Cardiac muscle cell (in vitro differentiated cells and primary cell): Measurements from ENCODE around the gene NAA30. TPM values are rescaled to one million over a fixed set of nuclear protein-coding genes. Genes with fewer than 3 reads are reported as not detected.
A peak's percentile ranks its signal among the peaks of the same experiment; 100 is the strongest.
"Not testable (repeated sequence)": the region's sequence is repeated elsewhere in the genome, so short reads cannot be mapped to it uniquely, and the experiment has no call there.

Experiments
- DNase-seq, 2 donors: peaks; one replicate each; pipeline versions ENCODE4 v3.0.0 to v3.0.0-alpha.2; 2010 to 2017; ENCODE audit warnings: low read depth in 1 of 2, low spot score in 1 of 2
- H3K27ac ChIP-seq: fragments of 200-600 bp; sonication (generic); 2 replicates; pipeline ENCODE4 v1.5.1; 2016
- H3K27me3 ChIP-seq: fragments of 200-600 bp; sonication (generic); 2 replicates; pipeline ENCODE4 v1.6.0; 2016; ENCODE audit warnings: control low read depth
- H3K36me3 ChIP-seq: fragments of 200-600 bp; sonication (generic); 2 replicates; pipeline ENCODE4 v1.5.1; 2016; ENCODE audit warnings: control low read depth
- H3K4me1 ChIP-seq: fragments of 200-600 bp; sonication (generic); 2 replicates; pipeline ENCODE4 v1.8.1; 2017; ENCODE audit warnings: low read depth, mild to moderate bottlenecking, mixed run types
- H3K4me3 ChIP-seq: fragments of 200-600 bp; sonication (generic); 2 replicates; pipeline ENCODE4 v1.5.1; 2016; ENCODE audit warnings: mild to moderate bottlenecking
- H3K9me3 ChIP-seq: fragments of 200-600 bp; sonication (generic); 2 replicates; pipeline ENCODE4 v1.5.1; 2017; ENCODE audit warnings: low read depth, mild to moderate bottlenecking, control low read depth
- polyA plus RNA-seq: library from polyadenylated mRNA; unstranded; fragments of >200 nt; fragmentation: Nextera tagmentation; extraction: Ambion mirVana; gene quantifications from 2 replicates; pipeline ENCODE4 v1.2.1, GENCODE V29; 2016
- total RNA-seq: library from RNA; depleted of rRNA; stranded (reverse); fragments of >200 nt; gene quantifications from 2 replicates; pipeline ENCODE4 v1.2.3, GENCODE V29; 2016
- TF ChIP-seq, protein P1 (sequence below): IDR thresholded peaks from 2 replicates; pipeline ENCODE4 v1.5.1; 2012; ENCODE audit warnings: low read depth, mild to moderate bottlenecking, low read length

NAA30 gene
- 10.8 and 15.6 TPM in 2 replicates for total RNA-seq
- polyA plus RNA-seq, result 15.2 and 18.2 TPM in 2 replicates

DNA sequence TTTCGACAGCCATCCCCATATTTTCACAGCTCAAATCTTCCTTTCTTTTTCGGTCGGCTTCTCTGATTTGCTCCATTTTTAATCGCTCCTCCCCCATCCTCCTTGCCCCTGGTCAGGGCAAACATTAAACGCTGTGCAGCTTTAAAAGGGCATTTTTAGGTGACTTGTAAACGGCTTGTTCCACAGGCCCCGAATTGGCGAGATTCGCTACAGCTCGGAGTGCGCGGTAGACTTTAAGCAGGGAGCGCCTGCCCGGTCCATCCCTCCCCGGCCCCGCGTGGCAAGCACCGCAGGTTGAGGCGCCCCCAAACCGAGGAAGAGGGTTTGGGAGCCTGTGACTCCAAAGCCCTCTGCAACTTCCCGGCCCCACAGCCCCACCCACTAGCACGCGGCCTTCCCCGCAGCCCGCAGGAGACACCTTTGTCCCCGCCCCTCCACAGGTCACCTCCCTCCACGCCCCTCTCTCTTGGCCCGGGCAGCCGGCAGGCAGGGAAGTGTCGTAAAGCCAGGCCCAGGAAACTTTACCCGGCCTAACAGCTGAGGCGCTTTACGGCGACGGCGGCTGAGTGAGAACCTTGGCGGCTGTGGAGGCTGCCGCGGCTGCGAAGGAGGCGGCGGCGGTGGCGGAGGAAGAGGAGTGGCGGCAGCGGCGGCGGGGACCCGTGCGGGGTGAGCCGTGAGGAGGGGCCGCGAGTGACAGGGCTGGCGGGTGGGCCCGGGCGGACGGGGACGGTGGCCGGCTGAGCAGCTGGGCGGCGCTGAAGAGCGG lies at the start of gene NAA30:
Gene NAA30, plus strand, starts transcription at position 550 of the 769 bp plus-strand sequence. CDS start 372 bp downstream, outside the sequence.
- H3K27ac ChIP-seq, result peak within 1 kb of the TSS; percentile 80
- peaks cover 31% of the 10 kb centered on the region for H3K4me1 ChIP-seq
- no peaks in the 10 kb centered on the region for H3K27me3 ChIP-seq
- H3K36me3 ChIP-seq, result no peaks in the 10 kb centered on the region
- H3K4me3 ChIP-seq, result peak within 1 kb of the TSS; percentile 89
- TF ChIP-seq, protein P1, sequence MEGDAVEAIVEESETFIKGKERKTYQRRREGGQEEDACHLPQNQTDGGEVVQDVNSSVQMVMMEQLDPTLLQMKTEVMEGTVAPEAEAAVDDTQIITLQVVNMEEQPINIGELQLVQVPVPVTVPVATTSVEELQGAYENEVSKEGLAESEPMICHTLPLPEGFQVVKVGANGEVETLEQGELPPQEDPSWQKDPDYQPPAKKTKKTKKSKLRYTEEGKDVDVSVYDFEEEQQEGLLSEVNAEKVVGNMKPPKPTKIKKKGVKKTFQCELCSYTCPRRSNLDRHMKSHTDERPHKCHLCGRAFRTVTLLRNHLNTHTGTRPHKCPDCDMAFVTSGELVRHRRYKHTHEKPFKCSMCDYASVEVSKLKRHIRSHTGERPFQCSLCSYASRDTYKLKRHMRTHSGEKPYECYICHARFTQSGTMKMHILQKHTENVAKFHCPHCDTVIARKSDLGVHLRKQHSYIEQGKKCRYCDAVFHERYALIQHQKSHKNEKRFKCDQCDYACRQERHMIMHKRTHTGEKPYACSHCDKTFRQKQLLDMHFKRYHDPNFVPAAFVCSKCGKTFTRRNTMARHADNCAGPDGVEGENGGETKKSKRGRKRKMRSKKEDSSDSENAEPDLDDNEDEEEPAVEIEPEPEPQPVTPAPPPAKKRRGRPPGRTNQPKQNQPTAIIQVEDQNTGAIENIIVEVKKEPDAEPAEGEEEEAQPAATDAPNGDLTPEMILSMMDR, result no peak
- H3K9me3 ChIP-seq, result no peaks in the 10 kb centered on the region
- peak; percentile 96 for DNase-seq

DNA sequence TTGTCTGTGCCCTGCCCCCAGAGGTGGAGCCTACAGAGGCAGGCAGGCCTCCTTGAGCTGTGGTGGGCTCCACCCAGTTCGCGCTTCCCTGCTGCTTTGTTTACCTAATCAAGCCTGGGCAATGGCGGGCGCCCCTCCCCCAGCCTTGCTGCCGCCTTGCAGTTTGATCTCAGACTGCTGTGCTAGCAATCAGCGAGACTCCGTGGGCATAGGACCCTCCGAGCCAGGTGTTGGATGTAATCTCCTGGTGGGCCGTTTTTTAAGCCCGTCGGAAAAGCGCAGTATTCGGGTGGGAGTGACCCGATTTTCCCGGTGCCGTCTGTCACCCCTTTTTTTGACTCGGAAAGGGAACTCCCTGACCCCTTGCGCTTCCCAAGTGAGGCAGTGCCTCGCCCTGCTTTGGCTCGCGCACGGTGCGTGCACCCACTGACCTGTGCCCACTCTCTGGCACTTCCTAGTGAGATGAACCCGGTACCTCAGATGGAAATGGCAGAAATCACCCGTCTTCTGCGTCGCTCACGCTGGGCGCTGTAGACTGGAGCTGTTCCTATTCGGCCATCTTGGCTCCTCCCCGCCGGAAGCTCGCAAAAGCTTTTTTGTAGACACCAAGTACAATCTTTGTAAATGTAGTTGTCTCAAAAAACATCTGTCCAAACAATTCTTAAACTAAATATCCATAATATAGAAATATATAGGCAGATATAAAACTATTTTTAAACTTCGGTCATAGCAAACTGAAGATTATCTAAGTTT lies 46.7 kb upstream of the NAA30 start:
- not testable (repeated sequence) for H3K4me1 ChIP-seq, H3K27me3 ChIP-seq, H3K36me3 ChIP-seq, DNase-seq, H3K27ac ChIP-seq, H3K9me3 ChIP-seq, H3K4me3 ChIP-seq

DNA sequence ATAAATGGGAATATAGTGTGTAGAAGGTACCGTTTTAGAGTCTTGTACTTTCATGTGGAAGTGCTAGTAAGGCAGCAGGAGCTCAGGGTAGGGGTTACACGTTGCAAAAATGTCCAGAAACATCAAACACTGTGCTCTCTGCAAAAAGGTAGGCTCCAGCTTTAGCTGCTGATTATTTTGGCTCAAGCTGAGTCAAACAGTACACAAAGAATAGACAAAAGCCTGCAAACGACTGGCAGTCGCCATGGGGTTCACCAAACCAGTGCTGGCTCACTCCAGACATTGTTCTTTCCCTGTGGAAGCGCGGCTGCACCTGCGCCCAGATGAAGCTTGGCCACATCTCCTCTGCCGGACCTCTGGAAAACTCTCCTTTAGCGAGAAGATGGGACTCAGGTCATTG lies 45.3 kb upstream of the NAA30 start:
- H3K9me3 ChIP-seq, result no peaks in the 10 kb centered on the region
- no peak for DNase-seq
- TF ChIP-seq, protein P1, result no peak
- H3K27me3 ChIP-seq, result no peaks in the 10 kb centered on the region
- H3K27ac ChIP-seq, result no peak overlapping the region
- no peak overlapping the region for H3K4me3 ChIP-seq
- no peaks in the 10 kb centered on the region for H3K36me3 ChIP-seq
- no peaks in the 10 kb centered on the region for H3K4me1 ChIP-seq

DNA sequence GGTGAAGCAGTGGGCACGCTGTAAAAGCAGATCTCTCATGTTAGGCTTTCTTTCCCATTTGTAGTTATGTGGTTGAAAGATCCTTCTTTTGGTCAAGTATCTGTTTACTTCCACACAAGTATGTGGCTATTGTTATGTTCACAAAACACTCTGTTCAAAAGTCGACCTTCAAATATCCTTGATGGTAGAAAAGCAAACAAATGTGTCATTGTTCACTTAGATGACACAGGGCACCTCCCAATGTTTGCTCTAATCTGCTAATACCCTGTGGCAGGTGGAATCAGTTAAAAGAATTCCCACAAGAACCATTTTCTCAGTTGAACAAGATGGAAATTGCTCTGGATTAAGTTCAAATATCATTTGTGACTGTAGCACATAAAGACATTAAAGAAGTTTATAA lies 43.6 kb upstream of the NAA30 start:
- no peaks in the 10 kb centered on the region for H3K9me3 ChIP-seq
- no peaks in the 10 kb centered on the region for H3K27me3 ChIP-seq
- no peaks in the 10 kb centered on the region for H3K4me1 ChIP-seq
- H3K4me3 ChIP-seq, result no peak overlapping the region
- H3K27ac ChIP-seq, result no peak overlapping the region
- no peaks in the 10 kb centered on the region for H3K36me3 ChIP-seq
- TF ChIP-seq, protein P1, result no peak
- DNase-seq, result no peak

DNA sequence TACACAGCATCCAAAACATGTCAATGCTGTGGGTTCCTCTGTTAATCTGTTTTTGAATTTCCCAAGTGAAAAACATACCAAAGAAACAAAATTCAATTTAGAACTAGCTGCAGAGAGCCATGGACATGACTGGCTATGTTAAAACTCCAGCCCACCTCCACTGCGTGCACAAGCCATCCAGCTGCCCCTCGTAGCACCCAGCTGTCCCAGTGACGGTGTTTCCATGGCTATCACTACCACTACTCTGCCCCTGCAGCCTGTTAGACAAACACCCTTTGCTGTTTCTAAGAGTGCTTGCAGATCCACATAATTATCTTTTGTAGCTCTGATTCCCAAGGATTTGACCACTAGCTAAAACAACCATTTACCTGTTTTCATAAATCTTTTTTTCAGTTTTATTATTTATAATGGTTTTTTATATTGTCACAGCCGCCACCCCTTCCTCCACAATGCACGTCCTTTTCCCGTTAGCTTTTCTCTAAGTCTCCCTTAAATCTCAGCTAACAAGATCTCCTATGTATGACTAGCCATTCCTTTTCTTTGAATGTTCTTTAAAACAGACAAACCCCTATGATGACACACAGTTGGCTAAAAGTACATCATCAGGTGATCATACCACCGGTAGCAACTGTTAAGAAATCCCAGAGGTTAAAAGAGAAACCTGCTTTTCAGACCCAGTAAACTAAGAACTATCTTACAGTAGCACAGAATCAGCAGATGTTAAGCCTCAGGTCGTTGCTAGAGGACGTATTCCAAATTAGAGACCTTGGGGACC lies 37.8 kb upstream of the NAA30 start:
- Histone ChIP-seq H3K36me3 (no peaks in the 10 kb centered on the region), H3K9me3 (no peaks in the 10 kb centered on the region), H3K27ac (no peak overlapping the region), H3K4me3 (no peak overlapping the region), H3K4me1 (no peaks in the 10 kb centered on the region), H3K27me3 (no peaks in the 10 kb centered on the region)
- no peak for DNase-seq
- TF ChIP-seq, protein P1, result no peak
